Measurements from ENCODE around the gene INPP5E. TPM values are rescaled to one million over a fixed set of nuclear protein-coding genes. Genes with fewer than 3 reads are reported as not detected.

The INPP5E gene
- total and polyA plus RNA-seq, 11 donors: 6.4 to 11.7 (median 9.3) TPM

DNA sequence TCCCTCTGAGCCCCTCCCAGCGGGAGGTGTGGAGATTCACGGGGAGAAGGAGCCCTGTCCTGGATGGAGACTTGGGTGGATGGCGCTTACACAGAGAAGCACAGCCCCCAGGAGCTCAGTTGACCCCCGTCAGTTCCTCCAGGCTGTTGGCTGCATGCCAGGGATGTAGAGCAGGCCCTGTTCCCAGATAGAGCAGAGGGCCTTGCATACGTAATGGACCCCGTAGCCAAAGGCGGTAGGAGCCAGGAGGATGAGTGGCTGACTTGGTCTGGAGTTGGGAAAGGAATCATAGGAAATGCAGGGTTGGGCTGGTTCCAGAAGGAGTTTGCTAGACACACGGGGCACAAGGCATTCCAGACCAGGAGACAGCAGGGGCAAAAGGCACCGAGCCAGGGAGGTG is 26.7 kb downstream of the INPP5E start:
- H3K4me1 ChIP-seq: peaks cover 2 to 35% (median 24%) of the 10 kb centered on the region in 12 donors
- no peak overlapping the region for H3K27ac ChIP-seq
- peaks cover 0 to 62% (median 55%) of the 10 kb centered on the region in 9 donors for H3K36me3 ChIP-seq
- peak in 1 of 5 donors; percentile 52 for DNase-seq
- no peak overlapping the region for H3K4me3 ChIP-seq
- TF ChIP-seq POLR2A (IDR thresholded peaks at IDR 0.05): no peak
- TF ChIP-seq, protein P1, sequence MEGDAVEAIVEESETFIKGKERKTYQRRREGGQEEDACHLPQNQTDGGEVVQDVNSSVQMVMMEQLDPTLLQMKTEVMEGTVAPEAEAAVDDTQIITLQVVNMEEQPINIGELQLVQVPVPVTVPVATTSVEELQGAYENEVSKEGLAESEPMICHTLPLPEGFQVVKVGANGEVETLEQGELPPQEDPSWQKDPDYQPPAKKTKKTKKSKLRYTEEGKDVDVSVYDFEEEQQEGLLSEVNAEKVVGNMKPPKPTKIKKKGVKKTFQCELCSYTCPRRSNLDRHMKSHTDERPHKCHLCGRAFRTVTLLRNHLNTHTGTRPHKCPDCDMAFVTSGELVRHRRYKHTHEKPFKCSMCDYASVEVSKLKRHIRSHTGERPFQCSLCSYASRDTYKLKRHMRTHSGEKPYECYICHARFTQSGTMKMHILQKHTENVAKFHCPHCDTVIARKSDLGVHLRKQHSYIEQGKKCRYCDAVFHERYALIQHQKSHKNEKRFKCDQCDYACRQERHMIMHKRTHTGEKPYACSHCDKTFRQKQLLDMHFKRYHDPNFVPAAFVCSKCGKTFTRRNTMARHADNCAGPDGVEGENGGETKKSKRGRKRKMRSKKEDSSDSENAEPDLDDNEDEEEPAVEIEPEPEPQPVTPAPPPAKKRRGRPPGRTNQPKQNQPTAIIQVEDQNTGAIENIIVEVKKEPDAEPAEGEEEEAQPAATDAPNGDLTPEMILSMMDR (IDR thresholded peaks at IDR 0.05): no peak
- 37 to 50% (median 44%) methylated on average over 9 of the region's 9 CpGs for WGBS, 4 donors
- intact Hi-C loops (cut with DNase I): no loop called here
- ATAC-seq: no peak
- no peaks in the 10 kb centered on the region for H3K27me3 ChIP-seq
- H3K9me3 ChIP-seq: no peaks in the 10 kb centered on the region

DNA sequence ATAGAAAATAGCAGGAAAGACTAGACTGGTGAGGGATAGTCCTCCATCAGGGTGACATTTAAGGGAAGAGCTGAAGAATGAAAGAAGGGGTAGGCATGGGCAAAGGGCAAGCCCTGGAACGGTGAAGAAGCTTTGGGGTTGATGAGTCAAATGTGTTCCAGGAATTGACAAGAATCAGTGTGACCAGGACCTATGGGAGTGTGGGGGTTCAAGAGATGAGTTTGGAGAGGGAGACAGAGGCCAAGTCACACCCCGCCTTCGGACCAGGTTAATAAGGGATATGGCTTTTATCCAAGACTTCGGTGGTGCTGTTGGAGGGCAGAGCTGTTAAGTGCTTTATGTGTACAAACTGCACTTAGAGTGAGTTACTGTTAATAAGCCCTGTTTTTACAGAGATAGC is 28.3 kb downstream of the INPP5E start:
- Histone ChIP-seq H3K27me3 (no peaks in the 10 kb centered on the region), H3K9me3 (no peaks in the 10 kb centered on the region), H3K4me3 (peak overlapping the region; percentile 68 to 100 (median 76)), H3K4me1 (peaks cover 2 to 35% (median 24%) of the 10 kb centered on the region in 12 donors), H3K36me3 (peaks cover 0 to 62% (median 55%) of the 10 kb centered on the region in 9 donors), H3K27ac (peak overlapping the region in 4 of 12 donors; percentile 83 to 90 (median 87))
- ATAC-seq: no peak
- no peak for TF ChIP-seq POLR2A (IDR thresholded peaks at IDR 0.05)
- TF ChIP-seq, protein P1 (IDR thresholded peaks at IDR 0.05): no peak
- intact Hi-C loops (cut with DNase I): no loop called here
- WGBS, 4 donors: 26 to 33% (median 30%) methylated on average over 4 of the region's 4 CpGs
- no peak for DNase-seq

DNA sequence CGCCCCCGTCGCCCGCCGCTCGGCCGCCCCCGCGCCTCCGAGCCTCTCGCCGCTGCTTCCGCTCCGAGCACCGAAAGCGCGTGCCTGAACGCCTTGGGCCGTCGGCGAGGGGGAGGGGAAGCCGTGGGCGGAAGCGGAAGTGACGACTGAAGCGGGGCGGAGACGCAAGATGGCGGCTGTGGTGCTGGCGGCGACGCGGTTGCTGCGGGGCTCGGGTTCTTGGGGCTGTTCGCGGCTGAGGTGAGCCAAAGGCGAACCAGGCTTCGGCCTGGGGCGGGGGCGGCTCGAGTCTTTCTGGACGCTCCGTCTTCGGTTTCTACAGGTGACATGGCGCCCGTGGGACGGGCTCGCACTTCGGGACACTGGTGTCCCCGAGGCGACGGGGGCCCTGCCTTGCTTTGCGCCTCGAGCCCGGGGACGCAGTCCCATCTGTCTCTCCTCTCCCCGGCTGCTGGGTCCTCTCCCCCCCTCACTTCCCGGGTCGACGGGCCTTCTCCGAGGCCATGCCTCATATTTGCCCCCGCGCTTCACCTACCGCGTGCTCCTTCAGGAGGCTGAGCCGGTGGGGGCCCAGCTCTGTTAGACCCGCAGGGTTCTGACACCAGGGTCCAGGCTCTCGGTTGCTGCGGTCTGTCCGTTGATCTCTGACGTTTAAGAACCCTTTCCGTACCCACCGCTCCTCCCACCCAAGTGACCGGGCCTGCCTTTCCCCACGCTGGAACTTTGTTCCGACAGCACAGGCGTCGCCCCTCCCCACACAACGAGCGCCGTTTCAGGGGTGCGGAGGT is 29.0 kb downstream of the INPP5E start, which contains the start of the genes ENTR1 and PMPCA:
TSS of gene ENTR1 (minus strand) at position 115 of the 788 bp plus-strand sequence. CDS start 217 bp downstream, outside the sequence.
TSS of gene PMPCA (plus strand) at position 159 of the 788 bp plus-strand sequence. CDS start at position 170, 11 bp downstream.
- WGBS, 4 donors: 0 to 1% (median 0%) methylated on average over 26 to 83 of the region's 83 CpGs
- Histone ChIP-seq H3K27me3 (no peaks in the 10 kb centered on the region), H3K4me3 (peak within 1 kb of the TSS; percentile 68 to 100 (median 76)), H3K36me3 (peaks cover 0 to 62% (median 55%) of the 10 kb centered on the region in 9 donors), H3K9me3 (no peaks in the 10 kb centered on the region), H3K4me1 (peaks cover 2 to 35% (median 24%) of the 10 kb centered on the region in 12 donors), H3K27ac (peak within 1 kb of the TSS in 11 of 12 donors; percentile 71 to 91 (median 84))
- peak; percentile 62 to 94 (median 90) for ATAC-seq
- DNase-seq: peak; percentile 93 to 97 (median 95)
- intact Hi-C loops (cut with DNase I): no loop called here
- TF ChIP-seq, protein P1 (IDR thresholded peaks at IDR 0.05): no peak
- peak in 1 of 2 donors; percentile 68 for TF ChIP-seq POLR2A (IDR thresholded peaks at IDR 0.05)

All from heart left ventricle (tissue), 16 donors.